GM12878 (cell line): ENCODE measurements around the gene LRP2BP. TPM values are rescaled to one million over a fixed set of nuclear protein-coding genes. Genes with fewer than 3 reads are reported as not detected.

Experiments
- ATAC-seq: fragments of 200-7000 bp; cut with Tn5 transposase; 3 replicates; pipeline ENCODE4 v1.9.1; 2020; ENCODE audit warnings: mild to moderate bottlenecking, moderate library complexity
- BruUV-seq: library from RNA; stranded (reverse); fragments of 400-500 nt; replicated peaks from 2 replicates; lab custom pipeline; 2021; lab: Mats Ljungman, UMichigan
- CTCF ChIA-PET: fragments of 300-600 bp; sonication (Branson Sonifier 250); formaldehyde crosslinking; extraction: SDS; loops from one replicate; lab custom pipeline; 2021; ENCODE audit warnings: inconsistent platforms; lab: Yijun Ruan, JAX
- POLR2A ChIA-PET: fragments of 350-600 bp; formaldehyde crosslinking; extraction: SDS; loops from one replicate; lab custom pipeline; 2021; ENCODE audit warnings: inconsistent platforms; lab: Charles Lee
- RAD21 ChIA-PET: fragments of 300-600 bp; sonication (Branson Sonifier 250); formaldehyde crosslinking; loops from one replicate; lab custom pipeline; 2023; ENCODE audit warnings: antibody characterized with exemption; ENCODE audit not compliant: unreplicated experiment; lab: Charles Lee
- SMC1A ChIA-PET: fragments of 300-600 bp; sonication (Branson Sonifier 250); formaldehyde crosslinking; loops from one replicate; lab custom pipeline; 2023; ENCODE audit not compliant: unreplicated experiment, uncharacterized antibody; lab: Charles Lee
- DNase-seq: peaks from one replicate; pipeline ENCODE4 v3.0.0-alpha.2; 2011; ENCODE audit warnings: low read depth, low spot score
- FAIRE-seq: peaks from 3 replicates; lab custom pipeline; 2011; peaks lifted over from hg19 to GRCh38; lab: Jason Lieb, UNC
- H2AFZ ChIP-seq: 2 replicates; pipeline ENCODE4 v1.6.0; 2011; ENCODE audit warnings: low read depth, low read length, control low read depth; ENCODE audit not compliant: control insufficient read depth
- H3K27ac ChIP-seq: 2 replicates; pipeline ENCODE4 v1.5.1; 2011; ENCODE audit warnings: control low read depth; ENCODE audit not compliant: control insufficient read depth, insufficient read depth
- H3K27me3 ChIP-seq, 2 experiments: replicated peaks in 1 of 2; 2 replicates each; pipeline versions ENCODE4 v1.6.0 to v1.6.1; 2011; ENCODE audit warnings: low read length in 1 of 2; ENCODE audit not compliant: control insufficient read depth in 2 of 2, insufficient read depth in 2 of 2
- H3K36me3 ChIP-seq, 2 experiments: 2 replicates each; pipeline ENCODE4 v1.5.1; 2011; ENCODE audit warnings: low read length in 1 of 2; ENCODE audit not compliant: control insufficient read depth in 2 of 2, insufficient read depth in 2 of 2
- H3K4me1 ChIP-seq: 2 replicates; pipeline ENCODE4 v1.6.1; 2011; ENCODE audit warnings: mild to moderate bottlenecking, low read length, moderate library complexity, mixed read lengths; ENCODE audit not compliant: control insufficient read depth, insufficient read depth
- H3K4me2 ChIP-seq: 2 replicates; pipeline ENCODE4 v1.6.0; 2011; ENCODE audit warnings: control low read depth; ENCODE audit not compliant: control insufficient read depth, insufficient read depth
- H3K4me3 ChIP-seq: fragments of 200-600 bp; sonication (generic); 2 replicates; pipeline ENCODE4 v1.5.1; 2016
- H3K79me2 ChIP-seq: 2 replicates; pipeline ENCODE4 v1.6.0; 2011; ENCODE audit warnings: low read length; ENCODE audit not compliant: control insufficient read depth, insufficient read depth
- H3K9ac ChIP-seq: 2 replicates; pipeline ENCODE4 v1.8.0; 2011; ENCODE audit warnings: low read length, control low read depth, mixed read lengths; ENCODE audit not compliant: control insufficient read depth, insufficient read depth
- H3K9me3 ChIP-seq: replicated peaks from 3 replicates; pipeline ENCODE4 v1.5.1; 2011; ENCODE audit warnings: mild to moderate bottlenecking, low read length; ENCODE audit not compliant: control insufficient read depth, insufficient read depth
- H4K20me1 ChIP-seq: 2 replicates; pipeline ENCODE4 v1.6.0; 2011; ENCODE audit not compliant: control insufficient read depth, insufficient read depth
- EGR1 ChIP-seq, 2 experiments: IDR thresholded peaks; 1 replicate in 1 of 2; 2 replicates in 1 of 2; pipeline ENCODE4 v1.6.1; 2011 to 2012; ENCODE audit warnings: low read depth in 2 of 2, low read length in 2 of 2, borderline replicate concordance in 1 of 2, mild to moderate bottlenecking in 1 of 2, moderate library complexity in 1 of 2
- MAX ChIP-seq: IDR thresholded peaks from 2 replicates; pipeline ENCODE4 v1.6.1; 2012; ENCODE audit warnings: low read depth, low read length, improper control_type of control experiment
- MLLT1 ChIP-seq: fragments of 450-650 bp; IDR thresholded peaks from 2 replicates; pipeline ENCODE4 v1.6.1; 2016; ENCODE audit warnings: mild to moderate bottlenecking
- PAX5 ChIP-seq: IDR thresholded peaks from 2 replicates; pipeline ENCODE4 v1.6.1; 2011; ENCODE audit warnings: low read depth, low read length, borderline replicate concordance
- PAX8 ChIP-seq: fragments of 450-650 bp; IDR thresholded peaks from 2 replicates; pipeline ENCODE4 v1.6.1; 2017; ENCODE audit warnings: mild to moderate bottlenecking, moderate library complexity
- POLR2A ChIP-seq: IDR thresholded peaks from 2 replicates; pipeline ENCODE4 v1.6.1; 2011; ENCODE audit warnings: low read depth, mild to moderate bottlenecking, low read length
- POLR2AphosphoS5 ChIP-seq: IDR thresholded peaks from 2 replicates; pipeline ENCODE4 v1.6.1; 2011; ENCODE audit warnings: mild to moderate bottlenecking, low read length, inconsistent platforms
- SP1 ChIP-seq: IDR thresholded peaks from one replicate; pipeline ENCODE4 v1.6.1; 2011; ENCODE audit warnings: low read depth, low read length
- TAF1 ChIP-seq: IDR thresholded peaks from 2 replicates; pipeline ENCODE4 v1.6.1; 2011; ENCODE audit warnings: mild to moderate bottlenecking, low read depth, low read length, borderline replicate concordance
- WGBS: methylation state at CpG from one replicate; pipeline ENCODE4 v1.1.6; 2016; ENCODE audit warnings: low lambda C conversion rate; ENCODE audit not compliant: insufficient replicate concordance, insufficient coverage; ENCODE audit errors: missing lambda C conversion rate; 5-methylcytosine and 5-hydroxymethylcytosine counted together
- in situ Hi-C: fragments of 300-500 bp; cut with MboI; formaldehyde crosslinking; loops from 9 replicates; pipeline ENCODE4 v1.14.3; 2018; ENCODE audit warnings: mixed read lengths
- intact Hi-C: fragments of 100-400 bp; cut with micrococcal nuclease; formaldehyde crosslinking; loops from one replicate; pipeline ENCODE4 v1.14.2; 2022; ENCODE audit not compliant: unreplicated experiment
- polyA plus RNA-seq, 11 experiments: library from polyadenylated mRNA; depleted of rRNA in 4 of 11; unstranded in 6 of 11; stranded (reverse) in 5 of 11; fragments of >200 nt; fragmentation: Nextera tagmentation in 4 of 11; fragmentation: Illumina TruSeq in 1 of 11; extraction: Ambion mirVana in 4 of 11; extraction: Trizol in 1 of 11; gene quantifications; 1 replicate in 1 of 11; 2 replicates in 10 of 11; pipeline versions ENCODE4 v1.2.1 to v1.2.3, GENCODE V29; 2011 to 2016; ENCODE audit warnings: inconsistent platforms in 2 of 11, missing spikeins in 2 of 11, low read depth in 1 of 11
- total RNA-seq, 4 experiments: library from RNA; depleted of rRNA in 3 of 4; stranded (reverse); fragments of >200 nt in 3 of 4; fragmentation: Illumina TruSeq in 1 of 4; extraction: Trizol in 1 of 4; gene quantifications; 2 replicates each; pipeline versions ENCODE4 v1.2.1 to v1.2.3, GENCODE V29; 2013 to 2021

LRP2BP gene
- total and polyA plus RNA-seq, 10 of the 15 experiments (the other 5 are each of a cell fraction or from before 2014, with no cell fraction given), result 0.27 to 5.2 (median 1.0) TPM

- RAD21 ChIA-PET, result no interaction called here
- TF ChIP-seq TAF1 (no peak), PAX8 (no peak), MLLT1 (no peak), POLR2AphosphoS5 (0 out of 2 replicates have a peak, but pooled peaks have one; percentile 35), EGR1 (IDR thresholded peaks at IDR 0.05; ENCODE audit: borderline replicate concordance in 1 of 2, low read depth in 2 of 2, low read length in 2 of 2) (no peak), SP1 (no peak), PAX5 (no peak), POLR2A (peak; percentile 24; the same call in 1 of the 2 replicates), MAX (no peak)
- H4K20me1 ChIP-seq, result no peaks in the 10 kb centered on the region
- no peak for FAIRE-seq
- H3K27me3 ChIP-seq, result no peaks in the 10 kb centered on the region
- no TSS peak for BruUV-seq
- H3K36me3 ChIP-seq, result peaks cover 1 to 40% of the 10 kb centered on the region in 2 experiments; a peak in 3 of 4 replicates
- in situ Hi-C loops, result no loop called here
- no peak for ATAC-seq
- no peak overlapping the region for H2AFZ ChIP-seq
- no peaks in the 10 kb centered on the region for H3K4me1 ChIP-seq
- POLR2A ChIA-PET, result no interaction called here
- H3K9me3 ChIP-seq, result no peaks in the 10 kb centered on the region
- intact Hi-C loops, result no loop called here
- DNase-seq, result no peak
- SMC1A ChIA-PET, result interaction anchor here (1.0 to 1.6 kb wide), 3 partner anchors 9 to 24 kb away, joined by 3 to 6 read pairs (median 3); no protein-coding TSS in a partner anchor
- no peaks in the 10 kb centered on the region for H3K79me2 ChIP-seq
- H3K27ac ChIP-seq, result no peak overlapping the region
- no peak overlapping the region for H3K9ac ChIP-seq
- H3K4me3 ChIP-seq, result no peak overlapping the region
- WGBS, result 99% methylated on average over 11 of the region's 11 CpGs
- no peak overlapping the region for H3K4me2 ChIP-seq
- CTCF ChIA-PET, result interaction anchor here (0.5 to 2.6 kb wide), 2 partner anchors 8 to 1266 kb away, joined by 5 to 7 read pairs; no protein-coding TSS in a partner anchor
These were observed 25.3 kb downstream of the LRP2BP start for GRCh38 chr4:185370268-185370949.
